GM10847 (cell line): ENCODE data around the gene SLC35A3.

ENCODE experiments used
- POLR2A ChIP-seq: IDR thresholded peaks from 2 replicates; pipeline ENCODE4 v1.6.1; 2011; ENCODE audit not compliant: insufficient read length; ENCODE audit errors: extremely low read depth

Gene SLC35A3

DNA sequence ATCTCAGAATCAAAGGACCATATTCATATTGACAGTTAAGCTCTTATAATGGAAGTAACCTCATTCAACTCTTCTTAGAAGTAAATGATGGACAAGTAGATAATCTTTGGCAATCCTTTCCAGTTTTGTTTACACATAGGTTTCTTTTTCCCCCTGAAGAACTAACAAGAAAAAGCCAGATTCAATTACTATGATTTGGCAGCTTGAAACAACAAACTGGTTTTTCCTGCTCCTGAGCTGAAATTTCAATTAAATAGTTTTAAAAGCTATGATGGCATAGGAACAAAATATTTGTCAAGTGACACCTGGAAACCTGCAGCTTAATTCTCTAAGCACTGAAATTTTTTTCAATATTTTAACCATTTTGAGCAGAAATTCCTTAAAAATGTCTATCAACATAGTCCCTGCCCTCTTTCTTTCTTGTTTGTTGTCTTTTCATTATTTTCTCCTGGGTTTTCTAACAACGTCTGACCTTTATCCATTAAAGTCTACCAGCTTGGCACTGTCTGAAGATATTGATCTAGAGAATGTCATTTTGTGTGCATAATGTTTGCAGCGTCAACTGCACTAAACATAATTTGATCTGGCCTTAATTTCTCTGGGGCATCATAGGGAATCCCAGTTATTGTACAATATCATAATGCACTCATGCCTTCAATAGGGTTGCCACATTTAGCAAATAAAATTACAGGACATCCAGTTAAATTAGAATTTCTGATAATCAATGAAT lies 4.0 kb upstream of the SLC35A3 start:
- no peak for TF ChIP-seq POLR2A

DNA sequence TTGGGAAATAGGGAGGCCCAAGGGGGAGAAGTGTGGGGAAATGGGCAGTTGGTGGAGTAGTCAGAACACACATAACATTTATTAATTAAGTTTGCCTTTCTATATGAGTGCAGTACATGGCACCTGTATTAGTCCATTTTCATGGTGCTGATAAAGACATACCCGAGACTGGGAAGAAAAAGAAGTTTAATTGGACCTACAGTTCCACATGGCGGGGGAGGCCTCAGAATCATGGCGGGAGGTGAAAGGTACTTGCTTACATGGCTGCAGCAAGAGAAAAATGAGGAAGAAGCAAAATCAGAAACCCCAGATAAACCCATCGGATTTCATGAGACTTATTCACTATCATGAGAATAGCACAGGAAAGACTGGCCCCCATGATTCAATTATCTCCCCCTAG lies 1.6 kb upstream of the SLC35A3 start:
- TF ChIP-seq POLR2A = no peak

DNA sequence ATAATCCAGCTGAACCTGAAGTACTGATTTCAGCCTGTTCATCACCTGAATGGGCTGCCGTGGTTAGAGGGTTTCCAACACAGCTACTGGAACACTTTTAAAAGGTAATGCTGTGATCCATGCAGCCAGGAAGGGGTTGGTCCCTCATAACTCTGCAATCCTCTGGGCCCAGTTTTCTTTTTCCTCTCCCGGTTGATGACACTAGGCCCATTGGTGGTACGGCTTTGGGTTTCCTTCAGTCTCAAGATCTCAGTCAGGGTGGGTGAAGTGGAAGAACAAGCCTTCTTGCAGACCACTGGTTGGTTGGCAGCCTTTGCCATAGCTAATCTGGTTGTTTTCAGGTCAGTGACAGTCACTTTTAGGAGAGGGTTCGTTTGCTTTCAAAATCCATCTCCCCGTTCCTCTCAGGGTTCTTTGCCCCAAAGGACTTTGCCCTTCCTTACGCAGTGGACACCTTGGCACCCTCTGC lies 502 bp upstream of the SLC35A3 start:
- no peak for TF ChIP-seq POLR2A

DNA sequence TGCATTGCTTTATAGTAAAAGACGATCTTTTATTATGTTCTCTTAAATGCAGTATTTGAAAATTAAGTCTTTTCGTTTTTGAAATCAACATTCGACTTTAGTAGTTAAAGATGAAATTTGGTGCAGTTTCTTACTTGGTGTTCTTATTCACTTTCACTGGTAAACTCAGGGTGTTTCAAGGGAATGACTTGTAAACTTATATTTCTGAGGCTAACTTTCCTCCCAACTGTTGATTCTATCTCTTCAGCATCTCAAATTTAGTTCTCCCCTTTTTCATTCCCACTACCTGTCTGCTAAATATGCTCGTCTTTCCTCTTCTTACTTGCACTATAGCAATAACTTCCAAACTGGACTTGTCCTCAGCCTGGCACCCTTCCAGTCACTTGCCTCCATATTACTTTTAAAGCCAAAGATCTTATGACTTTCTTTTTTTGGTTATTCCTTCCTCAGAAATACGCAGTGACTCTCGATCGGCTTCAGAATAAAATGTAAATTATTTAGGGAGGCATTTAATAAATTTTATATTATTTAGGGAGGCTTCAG lies 988 bp downstream of the SLC35A3 start:
- TF ChIP-seq POLR2A = no peak

DNA sequence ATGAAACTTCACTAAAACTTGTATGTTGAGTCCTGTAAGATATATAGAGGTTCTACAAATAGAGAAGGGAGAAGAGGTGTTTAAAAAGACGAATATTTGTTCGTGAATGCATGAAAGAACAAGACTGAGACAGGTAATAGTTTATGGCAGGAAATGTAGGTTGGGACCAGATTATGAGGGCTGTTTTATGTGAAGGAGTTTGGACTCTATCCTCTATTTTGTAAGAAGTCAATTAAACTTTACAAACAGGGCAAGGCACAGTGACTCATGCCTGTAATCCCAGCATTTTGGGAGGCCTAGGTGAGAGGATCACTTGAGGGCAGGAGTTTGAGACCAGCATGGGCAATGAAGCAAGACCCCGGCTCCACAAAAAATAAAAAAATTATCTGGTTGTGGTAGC lies 5.7 kb downstream of the SLC35A3 start:
- no peak for TF ChIP-seq POLR2A

DNA sequence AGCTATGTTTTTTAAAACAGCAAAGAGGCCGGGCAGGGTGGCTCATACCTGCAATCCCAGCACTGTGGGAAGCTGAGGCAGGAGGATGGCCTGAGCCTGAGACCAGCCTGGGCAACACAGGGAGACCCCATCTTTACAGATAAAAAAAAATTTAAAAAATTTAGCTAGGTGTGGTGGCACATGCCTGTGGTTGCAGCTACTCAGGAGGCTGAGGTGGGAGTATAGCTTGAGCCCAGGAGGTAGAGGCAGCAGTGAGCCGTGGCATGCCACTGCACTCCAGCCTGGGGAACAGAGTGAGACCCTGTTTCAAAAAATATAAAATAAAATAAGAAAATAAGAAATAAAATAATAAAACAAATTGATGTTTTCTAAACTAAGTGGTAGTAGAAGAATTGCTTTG lies 8.4 kb downstream of the SLC35A3 start:
- no peak for TF ChIP-seq POLR2A

DNA sequence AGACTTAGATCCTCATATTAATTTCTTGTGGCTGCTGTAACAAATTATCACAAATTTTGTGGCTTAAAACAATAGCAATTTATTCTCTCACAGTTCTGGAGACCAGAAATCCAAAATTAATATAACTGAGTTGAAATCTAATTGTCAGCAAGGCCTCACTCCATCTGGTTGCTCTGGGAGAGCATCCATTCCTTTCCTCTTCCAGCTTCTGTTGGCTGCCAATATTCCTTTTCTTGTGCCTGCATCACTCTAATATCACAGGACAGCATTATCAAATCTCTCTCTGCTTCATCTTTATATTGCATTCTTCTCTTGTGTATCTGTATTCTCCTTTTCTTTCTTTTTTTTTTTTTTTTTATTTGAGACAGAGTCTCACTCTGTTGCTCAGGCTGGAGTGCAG lies 9.3 kb downstream of the SLC35A3 start:
- no peak for TF ChIP-seq POLR2A

DNA sequence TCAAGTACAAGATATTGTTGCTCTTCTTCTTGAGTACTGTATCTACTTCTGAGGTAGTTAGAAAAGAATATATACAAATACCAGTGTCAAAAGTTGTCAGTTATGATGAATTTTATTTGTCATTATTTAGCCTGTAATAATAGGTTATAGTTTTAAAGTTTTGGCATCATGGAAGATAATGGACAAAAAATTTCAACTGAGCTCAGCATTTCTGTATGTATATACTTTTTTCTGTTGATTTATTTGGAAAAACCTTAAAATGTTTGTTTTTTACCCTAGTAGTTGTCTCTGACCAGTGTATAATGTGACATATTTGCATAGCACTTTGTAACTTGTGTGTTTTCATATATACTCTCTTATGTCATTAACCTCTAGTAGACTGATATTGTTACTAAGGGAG lies 11.1 kb downstream of the SLC35A3 start:
- no peak for TF ChIP-seq POLR2A

DNA sequence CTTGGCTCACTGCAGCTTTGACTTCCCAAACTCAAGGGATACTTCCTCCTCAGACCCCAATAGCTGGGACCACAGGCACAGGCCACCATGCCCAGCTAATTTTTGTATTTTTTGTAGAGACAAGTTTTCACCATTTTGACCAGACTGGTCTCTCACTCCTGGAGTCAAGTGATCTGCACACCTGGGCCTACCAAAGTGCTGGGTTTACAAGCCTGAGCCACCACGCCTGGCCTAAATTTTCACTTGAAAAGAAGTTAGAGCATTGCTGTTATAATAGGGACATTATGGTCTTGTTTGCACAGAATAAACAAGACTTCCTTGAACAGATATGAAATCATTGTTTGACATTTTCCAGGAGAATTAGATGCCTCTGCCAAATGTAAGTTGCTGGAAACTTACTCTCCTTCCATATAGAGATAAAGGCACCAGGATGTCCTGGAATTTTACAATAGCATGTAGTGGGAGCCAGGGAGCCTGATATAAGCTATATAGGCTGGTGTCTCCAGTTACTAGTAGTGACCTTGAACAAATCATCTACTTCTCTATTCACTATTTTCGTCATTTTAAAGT lies 16.9 kb downstream of the SLC35A3 start:
- TF ChIP-seq POLR2A = no peak

DNA sequence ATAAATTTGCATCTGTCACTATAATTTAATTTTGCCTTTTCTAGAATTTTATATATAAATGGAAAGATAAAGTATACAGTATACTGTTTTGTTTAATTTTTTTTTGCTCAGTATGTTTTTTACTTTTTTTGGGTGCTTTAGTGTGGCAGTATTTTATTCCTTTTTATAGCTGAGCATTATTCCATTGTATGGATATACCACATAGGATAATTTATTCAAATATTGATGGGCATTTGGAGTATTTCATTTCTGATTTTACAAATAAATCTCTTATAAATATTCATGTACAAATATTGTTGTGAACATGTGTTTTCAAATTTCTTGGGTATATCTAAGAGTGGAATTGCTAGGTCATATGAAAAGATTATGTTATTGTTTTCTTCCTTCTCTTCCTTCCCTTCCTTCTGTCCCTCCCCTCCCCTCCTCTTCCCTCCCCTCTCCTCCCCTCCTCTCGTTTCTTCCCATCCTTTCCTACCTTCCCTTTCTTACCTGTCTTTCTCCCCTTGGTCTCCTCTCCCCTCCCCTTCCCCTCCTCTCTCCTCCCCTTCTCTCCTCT lies 18.5 kb downstream of the SLC35A3 start:
- no peak for TF ChIP-seq POLR2A

DNA sequence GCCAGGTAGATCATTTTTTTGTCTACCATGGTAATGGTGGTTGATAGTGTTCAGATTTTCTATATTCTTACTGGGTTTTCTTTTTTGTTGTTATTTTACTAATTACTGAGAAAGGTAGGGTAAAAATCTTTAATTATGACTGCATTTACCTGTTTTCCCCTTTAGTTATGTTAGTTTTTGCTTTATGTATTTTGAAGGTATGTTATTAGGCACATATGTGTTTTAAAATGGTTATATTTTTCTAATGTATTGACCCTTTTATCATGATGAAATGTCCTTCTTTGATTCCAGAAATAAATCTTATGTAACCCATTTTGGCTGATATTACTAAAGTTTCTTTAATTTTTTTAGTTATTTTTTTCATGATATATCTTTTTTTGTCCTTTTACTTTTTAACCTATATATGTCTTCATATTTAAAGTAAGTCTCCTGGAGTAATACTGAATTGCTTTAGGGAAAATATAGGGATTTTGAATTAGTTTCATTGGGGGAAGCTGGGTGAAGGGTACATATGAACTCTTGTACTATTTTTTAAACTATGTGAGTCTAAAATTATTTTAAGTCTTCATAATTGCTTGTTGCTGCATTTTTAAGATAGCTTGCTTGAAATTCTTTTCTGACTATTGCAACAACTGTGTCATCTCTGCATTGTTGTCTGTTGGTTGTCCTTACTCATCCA lies 22.4 kb downstream of the SLC35A3 start:
- TF ChIP-seq POLR2A = no peak

DNA sequence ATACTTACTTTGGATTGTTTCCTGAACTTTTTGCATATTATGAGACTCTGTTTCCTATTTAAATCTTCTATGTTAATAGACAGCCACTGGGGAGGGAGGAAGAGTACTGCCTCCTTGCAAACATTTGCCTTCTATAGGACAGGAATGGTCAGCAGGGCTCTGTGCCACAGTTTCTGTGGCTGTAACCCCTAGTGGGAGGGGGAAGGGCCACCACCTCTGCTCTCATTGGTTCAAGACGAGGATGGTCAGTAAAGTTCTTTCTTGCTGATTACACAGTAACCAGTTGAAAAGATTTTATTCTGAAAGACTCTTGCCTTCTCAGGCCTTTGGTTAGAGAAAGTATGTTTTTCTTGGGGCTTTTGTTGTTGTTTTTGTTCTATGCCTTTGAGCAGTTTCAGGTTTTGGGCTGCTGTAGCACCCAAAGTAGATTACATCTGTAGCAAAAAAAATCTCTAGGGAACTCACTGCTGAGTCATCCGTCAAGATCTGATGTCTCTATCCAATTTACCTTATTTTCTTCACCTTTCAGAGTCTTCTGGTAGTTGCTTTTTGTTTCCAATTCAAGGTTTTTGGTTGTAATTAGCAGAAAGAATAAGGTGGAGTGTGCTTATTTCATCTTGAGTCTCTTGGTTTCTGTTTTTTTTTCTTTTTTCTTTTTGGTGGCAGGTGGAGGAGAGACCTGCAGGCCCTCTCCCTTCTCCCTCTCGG lies 23.1 kb downstream of the SLC35A3 start:
- no peak for TF ChIP-seq POLR2A

DNA sequence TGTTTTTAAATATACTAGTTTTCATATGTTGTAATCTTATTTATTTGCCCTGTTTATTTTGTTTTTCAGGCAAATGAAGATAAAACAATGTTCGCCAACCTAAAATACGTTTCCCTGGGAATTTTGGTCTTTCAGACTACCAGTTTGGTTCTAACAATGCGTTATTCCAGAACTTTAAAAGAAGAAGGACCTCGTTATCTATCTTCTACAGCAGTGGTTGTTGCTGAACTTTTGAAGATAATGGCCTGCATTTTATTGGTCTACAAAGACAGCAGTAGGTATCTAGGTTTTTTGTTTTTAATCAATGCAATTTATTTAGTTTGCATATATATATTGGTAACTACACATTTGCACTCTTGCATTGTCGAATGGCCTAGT lies 23.7 kb downstream of the SLC35A3 start:
- no peak for TF ChIP-seq POLR2A

DNA sequence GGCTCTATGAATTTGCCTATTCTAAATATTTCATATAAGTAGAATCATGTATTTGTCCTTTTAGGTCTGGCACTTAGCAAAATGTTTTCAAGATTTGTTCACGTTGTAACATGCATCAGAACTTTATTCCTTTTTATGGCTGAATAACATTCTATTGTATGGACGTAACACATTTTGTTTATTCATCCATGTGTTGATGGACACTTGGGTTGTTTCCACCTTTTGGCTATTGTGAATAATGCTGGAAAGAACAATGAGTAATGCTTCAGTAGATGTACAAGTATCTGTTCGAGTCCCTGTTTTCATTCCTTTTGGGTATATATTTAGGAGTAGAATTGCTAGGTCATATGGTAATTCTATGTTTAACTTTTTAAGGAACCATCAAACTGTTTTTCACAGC lies 24.7 kb downstream of the SLC35A3 start:
- no peak for TF ChIP-seq POLR2A

DNA sequence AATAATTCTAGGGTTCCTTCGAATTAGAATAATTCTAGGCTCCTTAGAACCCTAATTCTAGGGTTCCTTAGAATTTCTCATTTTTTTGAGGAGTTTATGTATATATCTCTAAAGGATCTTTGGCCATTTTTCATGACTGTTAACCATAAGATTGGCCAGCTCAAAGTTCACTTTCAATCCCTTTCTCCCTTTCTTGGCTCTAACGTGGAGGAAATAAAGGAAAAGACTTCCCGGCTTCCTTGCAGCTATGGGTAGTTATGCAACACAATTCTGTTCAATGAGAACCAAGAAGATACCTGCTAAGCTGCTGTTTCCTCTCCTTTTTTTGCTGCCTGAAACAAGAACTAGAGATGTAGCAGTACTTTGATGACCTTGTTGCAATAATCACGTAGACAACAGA lies 27.2 kb downstream of the SLC35A3 start:
- TF ChIP-seq POLR2A = no peak
